BJ (cell line): ENCODE results near the gene ADCY3. TPM values are rescaled to one million over a fixed set of nuclear protein-coding genes. Genes with fewer than 3 reads are reported as not detected.

ENCODE experiments used
- CTCF ChIA-PET: fragments of 350-600 bp; formaldehyde crosslinking; extraction: SDS; loops from one replicate; lab custom pipeline; 2021; ENCODE audit warnings: antibody characterized with exemption, inconsistent platforms; lab: Yijun Ruan, JAX
- POLR2A ChIA-PET: fragments of 300-600 bp; sonication (Branson Sonifier 250); formaldehyde crosslinking; extraction: SDS; loops from one replicate; lab custom pipeline; 2021; ENCODE audit warnings: antibody characterized with exemption; lab: Charles Lee
- DNase-seq: peaks from one replicate; pipeline ENCODE4 v3.0.0-alpha.2; 2011; ENCODE audit warnings: low read depth
- H3K27me3 ChIP-seq: 2 replicates; pipeline ENCODE4 v1.6.0; 2011; ENCODE audit warnings: low read length; ENCODE audit not compliant: control insufficient read depth, insufficient read depth
- H3K36me3 ChIP-seq: 2 replicates; pipeline ENCODE4 v1.5.1; 2011; ENCODE audit warnings: low read length; ENCODE audit not compliant: control insufficient read depth, insufficient read depth
- H3K4me3 ChIP-seq: 2 replicates; pipeline ENCODE4 v1.5.1; 2011; ENCODE audit warnings: low read depth, mild to moderate bottlenecking, control low read depth, low read length
- CTCF ChIP-seq: IDR thresholded peaks from 2 replicates; pipeline ENCODE4 v1.5.1; 2011; ENCODE audit warnings: low read depth, mild to moderate bottlenecking, control low read depth, inconsistent platforms, low read length, moderate library complexity; ENCODE audit not compliant: insufficient read depth
- polyA plus RNA-seq: library from polyadenylated mRNA; depleted of rRNA; stranded (reverse); fragments of >200 nt; gene quantifications from 2 replicates; pipeline ENCODE4 v1.2.3, GENCODE V29; 2011

Gene ADCY3
- polyA plus RNA-seq, 1 experiment: 73.3 TPM

- no peak for TF ChIP-seq CTCF
- POLR2A ChIA-PET: no interaction called here
- no peak overlapping the region for H3K4me3 ChIP-seq
- CTCF ChIA-PET: no interaction called here
- no peak for DNase-seq
- H3K36me3 ChIP-seq: 0 out of 2 replicates have a peak, but pooled peaks cover 3% of the 10 kb centered on the region
- H3K27me3 ChIP-seq: no peaks in the 10 kb centered on the region
Observed at GRCh38 chr2:24861500-24861899, 58.5 kb downstream of the ADCY3 start.

DNA sequence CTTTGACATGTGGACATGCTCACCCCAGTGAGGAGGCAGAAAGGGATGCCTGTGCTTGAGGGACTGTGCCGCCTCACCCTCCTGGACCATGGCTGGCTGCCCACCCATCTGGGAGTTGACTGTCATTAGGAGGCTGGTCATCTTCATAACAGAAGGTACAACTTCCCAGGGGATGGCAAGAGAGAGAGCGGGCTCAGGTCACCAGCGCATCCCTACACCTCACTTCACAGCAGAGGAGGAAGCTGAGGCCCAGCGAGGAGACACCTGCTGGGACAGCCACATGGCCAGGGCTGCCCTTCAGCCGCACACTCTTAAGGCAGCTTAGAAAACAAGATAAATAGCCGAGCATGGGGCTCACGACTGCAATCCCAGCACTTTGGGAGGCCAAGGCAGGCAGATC lies 59.4 kb downstream of the ADCY3 start:
- POLR2A ChIA-PET: no interaction called here
- TF ChIP-seq CTCF: no peak
- H3K4me3 ChIP-seq: no peak overlapping the region
- no peaks in the 10 kb centered on the region for H3K27me3 ChIP-seq
- CTCF ChIA-PET: no interaction called here
- no peak for DNase-seq
- H3K36me3 ChIP-seq: 0 out of 2 replicates have a peak, but pooled peaks cover 3% of the 10 kb centered on the region

- CTCF ChIA-PET: interaction anchor here (1.4 kb wide), 1 partner anchor 9 kb away, joined by 3 read pairs; no protein-coding TSS in a partner anchor
- Histone ChIP-seq H3K27me3 (no peaks in the 10 kb centered on the region), H3K36me3 (0 out of 2 replicates have a peak, but pooled peaks cover 3% of the 10 kb centered on the region), H3K4me3 (no peak overlapping the region)
- DNase-seq: no peak
- POLR2A ChIA-PET: no interaction called here
- TF ChIP-seq CTCF: no peak
Observed at GRCh38 chr2:24859968-24860600, 60.0 kb downstream of the ADCY3 start.

- no peak overlapping the region for H3K4me3 ChIP-seq
- TF ChIP-seq CTCF: no peak
- ChIA-PET POLR2A (no interaction called here), CTCF (interaction anchor here (1.4 kb wide), 1 partner anchor 8 kb away, joined by 3 read pairs; no protein-coding TSS in a partner anchor)
- 0 out of 2 replicates have a peak, but pooled peaks cover 3% of the 10 kb centered on the region for H3K36me3 ChIP-seq
- no peak for DNase-seq
- no peaks in the 10 kb centered on the region for H3K27me3 ChIP-seq
Observed at GRCh38 chr2:24858996-24859395, 61.0 kb downstream of the ADCY3 start.

- DNase-seq: no peak
- H3K4me3 ChIP-seq: no peak overlapping the region
- H3K36me3 ChIP-seq: 0 out of 2 replicates have a peak, but pooled peaks cover 3% of the 10 kb centered on the region
- H3K27me3 ChIP-seq: no peaks in the 10 kb centered on the region
- CTCF ChIA-PET: interaction anchor here (1.9 kb wide), 1 partner anchor 30 kb away, joined by 7 read pairs; no protein-coding TSS in a partner anchor
- TF ChIP-seq CTCF: no peak
- POLR2A ChIA-PET: no interaction called here
Observed at GRCh38 chr2:24857746-24858145, 62.3 kb downstream of the ADCY3 start.
